Right lobe of liver (tissue), 4 donors: ENCODE results near the gene TTC29.

Experiments
- CTCF ChIP-seq, 4 donors: fragments of 200-600 bp in 3 of 4; fragments of 450-650 bp in 1 of 4; IDR thresholded peaks; one replicate each; pipeline versions ENCODE4 v1.5.1 to v1.8.0; 2016 to 2022; ENCODE audit warnings: antibody characterized with exemption in 4 of 4, mild to moderate bottlenecking in 2 of 4
- POLR2A ChIP-seq: fragments of 450-650 bp; IDR thresholded peaks from one replicate; pipeline ENCODE4 v1.6.1; 2017; ENCODE audit warnings: antibody characterized with exemption, mild to moderate bottlenecking
- donor health status: DM: no; HTN: no; CAD: no.
- donor health status: DM: no; HTN: no; CAD: no.
- donor health status: DM: no; HTN: yes; CAD: no.

GRCh38 chr4:146952896-146953295 lies 7.2 kb upstream of the TTC29 start:
- TF ChIP-seq CTCF (IDR thresholded peaks at IDR 0.05) (no peak), POLR2A (no peak)
